MM.1S (cell line): ENCODE measurements around the gene TMC2.

Experiments used
- DNase-seq: peaks from one replicate; pipeline ENCODE4 v3.0.0-alpha.2; 2015
- H2AFZ ChIP-seq: fragments of 300-600 bp; sonication (generic); 2 replicates; pipeline ENCODE4 v1.6.0; 2016; ENCODE audit warnings: antibody characterized with exemption, low read length
- H3F3A ChIP-seq: fragments of 300-600 bp; sonication (generic); 2 replicates; pipeline ENCODE4 v1.6.1; 2016; ENCODE audit warnings: mild to moderate bottlenecking, antibody characterized with exemption, low read length, moderate library complexity, mixed read lengths; ENCODE audit not compliant: insufficient read depth
- H3K27ac ChIP-seq: fragments of 300-600 bp; sonication (generic); 2 replicates; pipeline ENCODE4 v1.5.1; 2016; ENCODE audit warnings: mild to moderate bottlenecking, low read length
- H3K27me3 ChIP-seq: fragments of 300-600 bp; sonication (generic); replicated peaks from 2 replicates; pipeline ENCODE4 v1.6.0; 2016; ENCODE audit warnings: low read length; ENCODE audit not compliant: insufficient read depth
- H3K36me3 ChIP-seq: fragments of 300-600 bp; sonication (generic); replicated peaks from 2 replicates; pipeline ENCODE4 v1.6.1; 2016; ENCODE audit warnings: mild to moderate bottlenecking, low read length, mixed read lengths; ENCODE audit not compliant: insufficient read depth
- H3K4me1 ChIP-seq: fragments of 300-600 bp; sonication (generic); 2 replicates; pipeline ENCODE4 v1.6.1; 2016; ENCODE audit warnings: low read length, mixed read lengths
- H3K4me2 ChIP-seq: fragments of 300-600 bp; sonication (generic); 2 replicates; pipeline ENCODE4 v1.6.0; 2016; ENCODE audit warnings: low read depth, low read length
- H3K4me3 ChIP-seq: fragments of 300-600 bp; sonication (generic); 2 replicates; pipeline ENCODE4 v1.5.1; 2016; ENCODE audit warnings: low read length, mixed read lengths
- H3K79me2 ChIP-seq: fragments of 300-600 bp; sonication (generic); 2 replicates; pipeline ENCODE4 v1.6.1; 2016; ENCODE audit warnings: mixed run types, low read length, mixed read lengths
- H3K9ac ChIP-seq: fragments of 300-600 bp; sonication (generic); 2 replicates; pipeline ENCODE4 v1.6.1; 2016; ENCODE audit warnings: low read length, mixed read lengths
- H3K9me2 ChIP-seq: fragments of 300-600 bp; sonication (generic); replicated peaks from 2 replicates; pipeline ENCODE4 v1.6.1; 2016; ENCODE audit warnings: mild to moderate bottlenecking, low read length, mixed read lengths; ENCODE audit not compliant: insufficient read depth
- H3K9me3 ChIP-seq: fragments of 300-600 bp; sonication (generic); replicated peaks from 2 replicates; pipeline ENCODE4 v1.6.1; 2016; ENCODE audit warnings: mild to moderate bottlenecking, low read length, mixed read lengths; ENCODE audit not compliant: insufficient read depth
- H4K20me1 ChIP-seq: fragments of 300-600 bp; sonication (generic); 2 replicates; pipeline ENCODE4 v1.6.1; 2016; ENCODE audit warnings: mild to moderate bottlenecking, low read length, moderate library complexity, mixed read lengths; ENCODE audit not compliant: insufficient read depth
- CTCF ChIP-seq: fragments of 300-600 bp; sonication (generic); IDR thresholded peaks from 2 replicates; pipeline ENCODE4 v1.5.1; 2016; ENCODE audit warnings: antibody characterized with exemption, low read length, mixed read lengths
- EZH2 ChIP-seq: fragments of 300-600 bp; sonication (generic); optimal IDR thresholded peaks from 2 replicates; pipeline ENCODE3; 2017; ENCODE audit warnings: low read depth, mild to moderate bottlenecking, antibody characterized with exemption, low read length, mixed read lengths
- EZH2phosphoT487 ChIP-seq: fragments of 300-600 bp; sonication (generic); IDR thresholded peaks from 2 replicates; pipeline ENCODE4 v1.6.1; 2018; ENCODE audit warnings: antibody characterized with exemption, low read length

Gene TMC2

GRCh38 chr20:2528671-2529271 is 7.6 kb upstream of the TMC2 start:
- H3K4me2 ChIP-seq: no peak overlapping the region
- H3K9ac ChIP-seq: no peak overlapping the region
- H3K9me2 ChIP-seq: no peaks in the 10 kb centered on the region
- DNase-seq: no peak
- no peaks in the 10 kb centered on the region for H3K9me3 ChIP-seq
- no peaks in the 10 kb centered on the region for H3K4me1 ChIP-seq
- H2AFZ ChIP-seq: no peak overlapping the region
- no peaks in the 10 kb centered on the region for H3F3A ChIP-seq
- H3K36me3 ChIP-seq: no peaks in the 10 kb centered on the region
- no peak overlapping the region for H3K4me3 ChIP-seq
- H3K79me2 ChIP-seq: no peaks in the 10 kb centered on the region
- TF ChIP-seq EZH2: no peak
- no peak for TF ChIP-seq EZH2phosphoT487
- no peak for TF ChIP-seq CTCF
- peaks cover 11% of the 10 kb centered on the region for H3K27me3 ChIP-seq
- H4K20me1 ChIP-seq: no peaks in the 10 kb centered on the region
- no peak overlapping the region for H3K27ac ChIP-seq

- Histone ChIP-seq H3F3A (no peaks in the 10 kb centered on the region), H3K4me3 (no peak overlapping the region), H3K9ac (no peak overlapping the region), H3K36me3 (no peaks in the 10 kb centered on the region), H4K20me1 (no peaks in the 10 kb centered on the region), H3K9me2 (no peaks in the 10 kb centered on the region), H3K4me2 (no peak overlapping the region), H3K4me1 (no peaks in the 10 kb centered on the region), H3K79me2 (no peaks in the 10 kb centered on the region), H3K9me3 (no peaks in the 10 kb centered on the region), H3K27ac (no peak overlapping the region), H2AFZ (no peak overlapping the region), H3K27me3 (peaks cover 14% of the 10 kb centered on the region)
- TF ChIP-seq EZH2phosphoT487: no peak
- TF ChIP-seq EZH2: no peak
- TF ChIP-seq CTCF: no peak
- DNase-seq: no peak
Observed at GRCh38 chr20:2533118-2533517, 3.3 kb upstream of the TMC2 start.

GRCh38 chr20:2535711-2536559 is 438 bp upstream of the TMC2 start:
- Histone ChIP-seq H3K27me3 (peaks cover 25% of the 10 kb centered on the region), H3K79me2 (no peaks in the 10 kb centered on the region), H3K4me2 (no peak overlapping the region)

More at GRCh38 chr20:2535711-2536559, 438 bp upstream of the TMC2 start:
- Histone ChIP-seq H2AFZ (no peak overlapping the region), H3K27ac (no peak overlapping the region), H4K20me1 (no peaks in the 10 kb centered on the region), H3K36me3 (no peaks in the 10 kb centered on the region), H3F3A (no peaks in the 10 kb centered on the region), H3K4me3 (no peak overlapping the region), H3K9me3 (no peaks in the 10 kb centered on the region), H3K9me2 (no peaks in the 10 kb centered on the region), H3K4me1 (no peaks in the 10 kb centered on the region), H3K9ac (no peak overlapping the region)
- no peak for TF ChIP-seq EZH2
- no peak for TF ChIP-seq CTCF
- no peak for TF ChIP-seq EZH2phosphoT487
- no peak for DNase-seq
